Measurements from ENCODE around the gene PRADC1. TPM values are rescaled to one million over a fixed set of nuclear protein-coding genes. Genes with fewer than 3 reads are reported as not detected.
"Not testable (repeated sequence)": the region's sequence is repeated elsewhere in the genome, so short reads cannot be mapped to it uniquely, and the experiment has no call there.

Gene PRADC1
- 2.2 TPM for total RNA-seq (ENCODE audit: insufficient read depth, low replicate concordance)

GRCh38 chr2:73233154-73233931 lies at the start of gene PRADC1:
TSS of gene PRADC1 (minus strand) at chr2:73233239. CDS start at chr2:73233160, 79 bp downstream.
- peak; percentile 100 for DNase-seq (ENCODE audit: low spot score)

- no peak for DNase-seq (ENCODE audit: low spot score)
Measured at GRCh38 chr2:73281244-73281643, 48.2 kb upstream of the PRADC1 start.

GRCh38 chr2:73279852-73280251 lies 46.8 kb upstream of the PRADC1 start:
- DNase-seq (ENCODE audit: low spot score): no peak

GRCh38 chr2:73272270-73272669 lies 39.2 kb upstream of the PRADC1 start:
- no peak for DNase-seq (ENCODE audit: low spot score)

- DNase-seq (ENCODE audit: low spot score): no peak
Measured at GRCh38 chr2:73269686-73270465, 36.8 kb upstream of the PRADC1 start.

- DNase-seq (ENCODE audit: low spot score): peak; percentile 10
Measured at GRCh38 chr2:73268830-73269685, 36.0 kb upstream of the PRADC1 start.

GRCh38 chr2:73268366-73268829 lies 35.4 kb upstream of the PRADC1 start:
- DNase-seq (ENCODE audit: low spot score): no peak

GRCh38 chr2:73267008-73267407 lies 34.0 kb upstream of the PRADC1 start:
- DNase-seq (ENCODE audit: low spot score): no peak

- peak; percentile 6 for DNase-seq (ENCODE audit: low spot score)
Measured at GRCh38 chr2:73266061-73266901, 33.2 kb upstream of the PRADC1 start.

GRCh38 chr2:73265298-73266060 lies 32.4 kb upstream of the PRADC1 start:
- DNase-seq (ENCODE audit: low spot score): no peak

- no peak for DNase-seq (ENCODE audit: low spot score)
Measured at GRCh38 chr2:73264783-73265182, 31.7 kb upstream of the PRADC1 start.

GRCh38 chr2:73264332-73264606 lies 31.2 kb upstream of the PRADC1 start:
- no peak for DNase-seq (ENCODE audit: low spot score)

- no peak for DNase-seq (ENCODE audit: low spot score)
Measured at GRCh38 chr2:73263540-73264331, 30.7 kb upstream of the PRADC1 start.

- DNase-seq (ENCODE audit: low spot score): not testable (repeated sequence)
Measured at GRCh38 chr2:73262691-73263429, 29.8 kb upstream of the PRADC1 start.

- no peak for DNase-seq (ENCODE audit: low spot score)
Measured at GRCh38 chr2:73262108-73262651, 29.1 kb upstream of the PRADC1 start.

GRCh38 chr2:73260338-73260984 lies 27.4 kb upstream of the PRADC1 start:
- DNase-seq (ENCODE audit: low spot score): peak; percentile 25

GRCh38 chr2:73259704-73260337 lies 26.8 kb upstream of the PRADC1 start:
- DNase-seq (ENCODE audit: low spot score): no peak
